Measurements from ENCODE around the gene VWA3A.
"Not testable (repeated sequence)": the region's sequence is repeated elsewhere in the genome, so short reads cannot be mapped to it uniquely, and the experiment has no call there.

The VWA3A gene

DNA sequence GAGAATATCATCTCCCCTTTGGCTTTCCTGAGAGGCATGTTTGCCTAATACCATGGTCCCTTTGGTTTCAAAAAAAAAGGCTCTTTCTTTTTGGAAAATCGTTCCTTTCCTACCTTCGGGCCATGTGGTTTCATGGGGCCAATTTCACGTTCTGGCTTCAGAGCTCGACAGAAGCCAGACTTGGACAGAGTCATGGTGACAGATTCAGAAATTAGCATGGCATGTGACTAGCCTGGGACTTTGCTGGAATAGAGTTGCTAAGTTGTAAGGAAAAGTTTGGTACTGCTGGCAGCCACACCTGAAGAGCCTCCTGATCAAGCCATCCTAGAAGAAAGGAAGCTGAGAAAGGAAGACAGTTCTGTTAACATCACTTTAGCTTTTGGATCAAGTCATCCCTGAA, 2.4 kb upstream of the VWA3A start:
- DNase-seq (ENCODE audit: low read depth) = no peak

DNA sequence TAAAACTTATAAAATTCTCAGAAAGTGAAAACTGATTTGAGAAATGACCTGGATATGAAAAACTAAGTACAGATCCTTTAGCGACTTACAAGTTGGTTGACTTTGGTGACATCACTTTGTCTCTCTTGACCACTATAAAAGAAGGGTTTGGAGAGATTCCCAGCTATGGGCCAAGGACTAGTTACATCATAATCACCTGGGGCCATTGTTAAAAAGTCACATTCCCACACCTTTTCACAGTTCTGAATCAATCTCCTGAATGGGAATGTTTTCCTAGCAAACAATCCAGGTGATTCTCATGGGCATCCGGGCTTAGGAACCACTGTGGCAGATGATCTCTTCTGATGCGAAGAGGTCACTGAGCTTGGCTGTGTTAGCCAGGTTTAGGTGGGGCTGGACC, 620 bp upstream of the VWA3A start:
- DNase-seq (ENCODE audit: low read depth) = no peak

DNA sequence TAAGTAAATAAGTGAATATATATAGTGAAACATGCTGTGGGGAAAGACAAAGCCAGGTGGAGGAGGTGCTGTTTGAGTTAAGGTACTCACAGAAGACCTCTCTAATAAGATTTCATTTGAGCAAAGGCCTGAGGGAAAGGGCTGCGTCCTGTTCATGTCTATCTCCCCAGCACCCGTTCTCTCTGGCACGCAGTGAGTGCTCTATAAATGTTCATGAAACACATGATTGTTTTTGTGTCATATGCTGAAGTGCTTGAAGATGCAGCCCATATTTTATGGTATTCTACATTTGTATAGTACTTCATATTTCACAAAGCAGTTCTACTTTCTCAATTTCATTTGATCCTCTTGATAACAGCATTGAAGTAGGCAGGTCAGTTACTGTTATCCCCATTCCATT, 990 bp downstream of the VWA3A start:
- DNase-seq (ENCODE audit: low read depth) = no peak

DNA sequence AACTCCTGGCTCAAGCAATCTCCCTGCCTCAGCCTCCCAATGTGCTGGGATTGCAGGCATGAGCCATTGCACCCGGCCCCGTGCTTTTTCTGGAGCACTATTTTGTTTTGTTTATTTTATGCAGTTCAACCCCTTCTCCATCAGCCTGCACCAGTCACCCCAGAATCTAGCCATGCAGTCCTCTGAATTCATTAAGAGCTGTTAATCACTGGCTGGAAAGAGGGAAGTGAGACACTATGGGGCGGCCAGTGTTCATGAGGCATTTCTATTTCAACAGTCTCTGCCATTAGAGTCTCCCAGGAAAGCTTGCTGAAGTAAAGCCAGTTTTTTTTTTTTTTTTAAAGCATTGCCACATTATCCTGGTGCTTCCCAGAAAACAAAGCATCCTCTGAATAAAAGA, 1.7 kb downstream of the VWA3A start:
- DNase-seq (ENCODE audit: low read depth) = no peak

DNA sequence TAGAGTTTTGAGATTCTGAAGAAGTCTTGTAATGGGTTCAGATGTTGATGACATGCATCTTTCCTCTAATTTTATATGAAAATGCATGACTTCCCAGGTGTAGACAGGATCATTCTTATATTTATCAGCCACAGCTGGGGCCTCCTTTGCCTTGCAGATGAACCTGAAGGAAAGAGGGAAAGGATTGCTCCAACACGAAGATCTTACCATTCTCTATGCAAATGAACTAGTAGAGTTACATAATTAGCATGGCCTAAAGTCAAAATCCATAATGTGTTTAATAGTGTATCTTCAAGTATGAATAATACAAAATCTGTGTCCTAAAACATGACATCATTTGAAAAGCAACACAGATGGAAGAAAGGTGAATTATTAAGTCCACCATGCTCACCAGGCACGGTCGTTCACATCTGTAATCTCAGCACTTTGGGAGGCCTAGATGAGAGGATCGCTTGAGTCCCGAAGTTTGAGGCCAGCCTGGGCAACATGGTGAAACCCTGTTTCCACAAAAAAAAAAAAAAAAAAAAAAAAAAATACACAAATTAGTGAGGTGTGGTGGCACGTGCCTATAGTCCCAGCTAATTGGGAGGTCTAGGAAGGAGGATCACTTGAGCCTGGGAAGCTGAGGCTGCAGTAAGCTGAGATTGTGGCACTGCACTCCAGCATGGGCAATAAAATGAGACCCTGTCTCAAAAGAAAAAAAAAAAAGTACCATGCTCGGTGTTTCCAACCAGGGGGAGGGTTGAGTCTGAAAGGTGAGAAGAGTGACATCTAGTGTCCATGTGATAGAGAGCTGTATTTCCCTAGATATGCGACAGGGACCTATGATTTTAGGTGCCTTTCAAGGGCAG, 6.3 kb downstream of the VWA3A start:
- no peak for DNase-seq (ENCODE audit: low read depth)

DNA sequence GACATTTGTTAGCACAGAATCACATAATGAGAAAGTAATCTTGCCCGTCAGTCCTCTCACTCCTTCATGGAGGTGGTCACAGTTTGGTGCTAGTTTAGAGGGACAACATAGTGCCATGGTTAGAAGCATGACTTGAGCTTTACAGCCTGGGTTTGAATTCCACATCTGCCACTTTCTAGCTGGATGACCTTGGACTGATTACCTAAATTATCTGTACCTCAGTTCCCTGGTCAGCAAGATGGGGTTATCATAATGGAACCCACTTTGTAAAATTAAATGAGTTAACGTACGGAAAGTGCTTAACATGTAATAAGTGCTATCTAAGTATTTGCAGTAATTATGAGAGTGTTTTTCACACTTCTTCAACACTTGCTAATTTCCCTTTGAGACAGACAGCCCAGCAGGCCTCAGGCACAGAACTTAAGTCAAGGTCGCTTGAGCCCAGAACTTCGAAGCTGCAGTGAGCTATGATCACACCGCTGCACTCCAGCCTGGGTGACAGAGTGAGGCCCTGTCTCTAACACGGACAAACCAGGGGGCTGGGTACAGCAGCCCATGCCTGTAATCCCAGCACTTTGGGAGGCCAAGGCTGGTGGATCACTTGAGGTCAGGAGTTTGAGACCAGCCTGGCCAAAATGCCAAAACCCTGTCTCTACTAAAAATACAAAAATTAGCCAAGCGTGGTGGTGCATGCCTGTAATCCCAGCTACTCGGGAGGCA, 7.1 kb downstream of the VWA3A start:
- no peak for DNase-seq (ENCODE audit: low read depth)

DNA sequence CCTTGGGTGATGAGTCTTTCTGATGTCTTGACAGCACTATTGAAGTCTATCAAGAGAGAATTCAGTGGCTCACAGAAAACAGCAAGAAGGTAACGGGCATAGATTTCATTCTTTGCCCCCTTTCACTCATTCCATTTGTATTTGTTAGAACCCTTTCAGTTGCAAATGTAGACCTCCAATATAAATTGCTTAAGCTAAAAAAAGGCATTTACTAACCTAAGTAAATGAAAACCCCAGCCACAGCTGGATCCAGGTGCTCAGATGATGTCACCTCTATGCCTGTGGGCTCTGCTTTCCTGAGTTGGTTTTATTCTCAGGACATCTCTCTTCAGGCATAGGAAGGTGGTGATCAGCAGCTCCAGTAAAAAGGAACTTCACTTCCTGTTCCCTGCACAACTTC, 11.1 kb downstream of the VWA3A start:
- DNase-seq (ENCODE audit: low read depth) = no peak

DNA sequence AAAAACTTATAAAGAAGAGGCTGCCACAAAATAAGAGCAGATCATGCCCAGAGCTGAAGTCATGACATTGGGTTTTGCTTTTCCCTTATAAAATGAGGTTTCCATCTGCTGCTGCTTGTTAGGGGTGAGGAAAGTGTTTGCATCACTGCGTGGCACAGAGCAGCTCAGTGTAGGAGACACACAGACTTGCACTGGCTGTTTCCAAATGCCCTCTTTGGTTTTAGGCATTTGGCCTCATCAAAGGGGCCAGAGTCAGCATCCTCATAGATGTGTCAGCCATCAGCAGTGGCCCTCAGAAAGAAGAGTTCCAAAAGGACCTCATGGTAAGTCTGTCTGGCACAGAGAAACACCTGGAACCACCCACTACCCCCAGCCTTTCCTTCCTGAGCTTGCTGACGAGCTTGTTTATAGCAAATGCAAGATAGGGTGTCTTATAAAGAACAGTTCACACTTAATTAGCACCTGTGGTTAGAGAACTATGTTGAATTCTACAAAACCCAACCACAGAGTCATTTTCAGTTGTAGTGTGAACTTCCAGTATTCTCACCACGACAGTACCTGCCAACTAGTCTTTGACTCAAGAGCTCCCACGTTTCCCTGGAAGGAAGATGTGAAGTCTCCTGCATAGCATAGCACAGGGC, 17.0 kb downstream of the VWA3A start:
- no peak for DNase-seq (ENCODE audit: low read depth)

DNA sequence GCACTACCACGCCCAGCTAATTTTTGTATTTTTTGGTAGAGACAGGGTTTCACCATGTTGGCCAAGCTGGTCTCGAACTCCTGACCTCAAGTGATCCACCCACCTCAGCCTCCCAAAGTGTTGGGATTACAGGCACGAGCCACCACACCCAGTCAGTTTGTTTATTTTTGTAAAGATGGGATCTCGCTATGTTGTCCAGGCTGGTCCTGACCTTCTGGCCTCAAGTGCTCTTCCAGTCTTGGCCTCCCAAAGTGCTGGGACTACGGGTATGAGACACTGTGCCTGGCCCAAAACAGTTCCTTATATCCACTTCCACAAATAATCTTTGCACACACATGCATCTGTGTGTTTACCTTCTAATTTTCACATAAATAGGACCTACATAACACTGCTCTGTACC, 19.3 kb downstream of the VWA3A start:
- not testable (repeated sequence) for DNase-seq (ENCODE audit: low read depth)

DNA sequence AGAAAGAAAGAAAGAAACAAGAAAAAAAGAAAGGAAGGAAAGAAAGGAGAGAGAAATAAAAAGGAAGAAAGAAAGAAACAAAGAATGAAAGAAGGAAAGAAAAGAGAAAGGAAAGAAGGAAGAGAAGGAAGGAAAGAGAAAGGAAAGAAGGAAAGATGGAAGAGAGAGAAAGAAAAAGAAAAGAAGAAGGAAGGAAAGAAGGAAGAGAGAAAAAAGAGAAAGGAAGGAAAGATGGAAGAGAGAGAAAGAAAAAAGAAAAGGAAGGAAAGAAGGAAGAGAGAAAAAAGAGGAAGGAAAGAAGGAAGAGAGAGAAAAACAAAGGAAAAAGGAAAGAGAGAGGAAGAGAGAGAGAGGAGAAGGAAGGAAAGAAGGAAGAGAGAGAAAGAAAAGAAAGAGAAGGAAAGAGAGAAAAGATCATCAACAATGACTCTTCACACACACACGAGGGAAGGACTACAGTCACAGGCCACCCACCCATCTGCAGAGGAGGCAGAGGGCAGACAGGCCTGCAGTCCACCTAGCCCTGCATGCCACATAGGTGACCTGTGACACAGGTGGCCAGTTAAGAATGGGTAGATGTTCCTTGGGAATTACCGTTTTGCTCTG, 23.9 kb downstream of the VWA3A start:
- no peak for DNase-seq (ENCODE audit: low read depth)

DNA sequence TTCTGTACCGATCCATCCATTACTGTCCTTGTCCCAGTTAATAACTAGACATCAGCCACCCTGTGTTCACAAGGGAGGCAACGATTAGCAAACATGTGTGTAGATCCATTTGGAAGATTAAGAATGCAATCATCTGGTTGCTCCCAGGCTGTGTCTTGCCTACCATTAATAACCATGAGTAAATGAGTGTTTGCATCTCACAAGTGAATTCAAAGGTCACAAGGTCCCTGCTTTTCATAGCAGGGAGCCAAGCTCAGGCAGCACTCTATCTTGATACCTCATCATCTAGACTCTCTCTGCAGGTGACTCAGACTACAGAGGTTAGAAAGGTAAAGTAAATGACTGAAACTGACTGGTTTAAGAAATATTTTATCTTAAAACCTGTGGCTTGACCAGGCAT, 25.3 kb downstream of the VWA3A start:
- no peak for DNase-seq (ENCODE audit: low read depth)

DNA sequence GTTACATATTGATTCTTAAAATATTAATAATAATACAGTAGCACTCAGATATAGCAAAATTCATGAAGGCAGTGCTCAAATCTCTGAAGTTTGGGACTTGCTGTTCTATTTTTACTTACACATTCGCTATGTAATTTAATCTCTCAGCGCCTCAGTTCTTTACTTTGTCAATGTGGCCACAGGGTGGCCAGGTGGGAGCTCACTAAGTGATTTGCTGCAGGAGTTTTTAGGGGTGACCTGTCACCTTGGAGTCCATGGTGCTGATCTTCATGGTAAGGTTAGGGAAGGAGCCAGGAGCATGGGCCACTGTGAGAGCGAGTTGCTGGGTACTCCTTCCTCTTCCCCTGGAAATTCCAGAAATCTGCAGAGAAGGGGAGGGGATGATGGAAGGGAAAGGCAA, 28.1 kb downstream of the VWA3A start:
- DNase-seq (ENCODE audit: low read depth) = no peak

DNA sequence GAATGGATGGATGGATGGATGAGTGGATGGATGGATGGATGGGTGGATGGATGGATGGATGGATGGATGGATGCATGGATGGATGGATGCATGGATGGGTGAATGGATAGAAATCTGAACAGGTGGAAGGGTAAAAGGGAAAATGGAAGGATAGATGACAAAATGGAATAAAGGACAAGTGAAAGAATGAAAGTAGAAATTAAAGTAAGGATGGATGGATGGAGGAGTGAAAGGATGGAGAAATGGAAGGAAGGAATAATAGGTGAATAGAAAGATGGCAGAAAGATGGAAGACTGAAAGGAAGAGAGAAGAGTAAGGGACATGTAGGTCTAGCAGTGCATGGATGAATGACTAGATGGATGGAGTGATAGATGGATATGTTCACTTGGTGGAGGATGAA, 29.9 kb downstream of the VWA3A start:
- DNase-seq (ENCODE audit: low read depth) = no peak

DNA sequence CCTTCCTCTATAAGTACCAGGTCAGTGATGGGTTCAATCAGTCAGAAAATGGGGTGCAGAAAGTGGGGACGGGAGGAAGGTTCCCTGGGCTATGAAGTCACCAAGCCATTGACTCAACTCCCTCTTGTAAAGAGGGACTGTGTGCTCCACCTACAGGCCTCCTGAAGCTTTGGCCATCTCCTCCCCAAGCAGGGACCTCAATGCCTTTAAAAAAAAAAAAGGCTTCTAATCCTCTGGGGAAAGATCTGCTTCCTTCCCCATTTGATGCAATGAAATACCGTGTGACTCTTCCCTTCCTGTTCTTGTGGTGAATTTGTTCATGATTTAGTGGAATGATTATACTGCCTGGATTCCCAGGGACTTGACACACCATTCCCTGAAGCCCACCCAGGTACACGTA, 30.8 kb downstream of the VWA3A start:
- no peak for DNase-seq (ENCODE audit: low read depth)

DNA sequence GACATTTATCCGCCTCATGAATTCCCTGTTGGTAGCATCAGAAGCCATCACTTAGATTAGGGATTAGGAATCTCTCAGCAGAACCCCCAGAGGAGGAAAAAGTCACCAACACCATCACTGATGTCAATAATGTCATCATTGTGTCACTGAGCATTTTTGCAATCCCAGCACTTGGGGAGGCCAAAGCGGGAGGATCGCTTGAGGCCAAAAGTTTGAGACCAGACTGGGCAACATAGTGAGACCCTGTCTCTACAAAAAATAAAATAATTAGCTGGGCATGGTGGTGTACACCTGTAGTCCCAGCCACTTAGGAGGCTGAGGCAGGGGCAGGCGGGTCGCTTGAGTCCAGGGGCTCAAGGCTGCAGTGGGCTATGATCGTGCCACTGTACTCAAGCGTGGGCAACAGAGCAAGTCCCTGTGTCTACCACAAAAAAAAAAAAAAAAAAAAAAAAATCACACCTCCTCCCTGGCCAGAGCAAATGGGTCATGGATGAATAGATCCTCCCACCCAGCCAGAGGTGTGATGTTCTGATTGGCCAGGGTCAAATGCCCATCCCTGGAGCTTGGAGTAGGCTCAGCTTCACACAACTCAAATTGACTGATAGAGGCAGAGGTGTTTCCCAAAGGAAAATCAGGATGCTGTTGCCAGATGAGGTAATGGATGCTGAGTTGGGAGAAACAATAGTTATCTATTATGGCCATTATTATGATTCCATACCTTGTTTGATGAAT, 31.6 kb downstream of the VWA3A start:
- DNase-seq (ENCODE audit: low read depth) = no peak

DNA sequence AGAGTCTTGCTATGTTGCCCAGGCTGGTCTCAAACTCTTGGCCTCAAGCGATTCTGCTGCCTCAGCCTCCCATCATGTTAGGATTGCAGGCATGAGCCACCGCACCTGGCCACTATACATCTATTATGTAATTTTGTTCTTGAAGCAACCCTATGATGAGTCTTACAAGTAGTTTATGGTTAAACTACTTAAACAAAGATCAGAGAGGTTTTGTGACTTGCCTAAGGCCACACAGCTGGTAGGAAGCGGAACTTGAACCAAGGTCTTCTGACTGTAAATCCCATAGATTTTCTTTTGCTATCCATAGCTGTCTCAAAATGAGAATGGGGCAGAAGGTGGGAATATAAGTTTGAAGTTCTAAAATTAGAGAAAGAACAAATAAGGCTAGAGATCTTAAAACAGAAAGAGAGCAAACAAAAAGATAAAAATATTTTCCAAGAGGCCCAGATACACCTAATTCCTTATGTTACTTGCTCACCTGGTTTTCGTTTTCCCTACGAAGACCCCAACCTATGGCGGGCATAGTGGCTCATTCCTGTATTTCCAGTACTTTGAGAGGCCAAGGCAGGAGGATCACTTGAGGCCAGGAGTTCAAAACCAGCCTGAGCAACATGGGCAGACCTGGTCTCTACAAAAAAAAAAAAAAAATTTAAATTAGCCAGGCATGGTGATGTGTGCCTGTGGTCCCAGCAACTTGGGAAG, 32.4 kb downstream of the VWA3A start:
- DNase-seq (ENCODE audit: low read depth) = no peak

DNA sequence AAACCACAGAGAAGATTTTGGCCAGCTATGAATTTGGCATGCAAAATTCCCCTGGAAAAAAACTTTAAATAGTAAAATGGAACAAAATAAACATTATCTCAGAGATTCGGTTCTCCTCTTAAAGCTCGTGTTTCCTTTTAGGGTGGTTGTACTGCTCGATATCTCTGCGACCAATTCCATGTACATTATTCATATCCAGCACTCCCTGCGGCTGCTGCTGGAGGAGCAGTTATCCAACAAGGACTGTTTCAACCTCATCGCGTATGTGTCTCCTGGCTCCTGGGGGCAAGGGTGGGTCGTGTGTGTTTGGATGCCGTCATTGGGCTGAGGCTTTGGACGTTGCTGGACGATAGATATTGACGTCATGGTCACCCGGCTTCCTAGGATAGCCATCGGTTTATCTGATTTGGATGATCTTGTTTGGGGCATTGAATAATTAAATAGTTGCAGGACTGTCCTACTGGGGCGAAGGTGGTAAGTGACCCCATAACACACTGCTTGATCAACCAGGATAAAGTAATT, 33.8 kb downstream of the VWA3A start:
- DNase-seq (ENCODE audit: low read depth) = no peak

DNA sequence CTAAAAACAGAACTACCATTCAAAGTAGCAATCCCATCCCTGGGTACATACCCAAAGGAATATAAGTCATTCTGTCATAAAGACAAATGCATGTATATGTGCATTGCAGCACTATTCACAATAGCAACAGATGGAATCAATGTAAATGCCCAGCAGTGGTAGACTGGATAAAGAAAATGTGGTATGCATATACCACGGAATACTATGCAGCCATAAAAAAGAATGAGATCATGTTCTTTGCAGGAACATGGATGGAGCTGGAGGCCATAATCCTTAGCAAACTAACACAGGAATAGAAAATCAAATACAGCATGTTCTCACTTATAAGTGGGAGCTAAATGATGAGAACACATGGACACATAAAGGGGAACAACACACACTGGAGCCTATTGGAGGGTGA, 36.2 kb downstream of the VWA3A start:
- DNase-seq (ENCODE audit: low read depth) = not testable (repeated sequence)

DNA sequence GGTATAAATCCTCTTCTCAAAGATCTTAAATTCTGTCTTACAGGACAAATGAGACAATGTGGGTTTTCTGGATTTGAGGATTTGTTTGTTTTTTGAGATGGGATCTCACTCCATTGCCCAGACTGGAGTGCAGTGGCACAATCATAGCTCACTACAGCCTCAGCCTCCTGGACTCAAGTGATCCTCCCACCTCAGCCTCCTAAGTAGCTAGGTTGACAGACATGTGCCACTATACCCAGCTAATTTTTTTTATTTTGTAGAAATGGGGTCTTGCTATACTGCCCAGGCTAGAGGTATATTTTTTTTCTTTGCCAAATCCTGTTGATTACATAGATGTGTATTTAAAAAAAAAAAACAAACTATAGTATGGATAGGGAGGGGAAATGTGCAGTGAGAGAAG, 38.2 kb downstream of the VWA3A start:
- DNase-seq (ENCODE audit: low read depth) = no peak

DNA sequence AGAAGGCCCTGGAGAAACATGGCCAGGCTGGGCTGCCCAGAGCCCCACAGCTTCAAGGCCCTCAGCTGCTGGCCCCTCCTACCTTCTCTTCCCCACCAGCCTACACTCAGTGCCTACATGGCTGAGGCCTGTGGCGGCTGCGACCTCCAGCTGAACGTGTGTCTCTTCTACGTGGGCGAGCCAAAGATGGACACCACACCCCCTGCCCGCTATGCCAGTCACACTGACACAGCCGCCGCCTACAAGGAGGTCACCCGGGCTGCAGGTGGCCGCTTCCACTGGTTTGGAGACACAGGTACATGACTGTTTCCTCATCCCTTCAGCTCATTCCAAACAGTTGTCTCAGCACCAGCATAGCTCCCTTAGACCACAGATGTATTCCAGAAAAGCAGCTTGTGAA, 40.5 kb downstream of the VWA3A start:
- DNase-seq (ENCODE audit: low read depth) = no peak

DNA sequence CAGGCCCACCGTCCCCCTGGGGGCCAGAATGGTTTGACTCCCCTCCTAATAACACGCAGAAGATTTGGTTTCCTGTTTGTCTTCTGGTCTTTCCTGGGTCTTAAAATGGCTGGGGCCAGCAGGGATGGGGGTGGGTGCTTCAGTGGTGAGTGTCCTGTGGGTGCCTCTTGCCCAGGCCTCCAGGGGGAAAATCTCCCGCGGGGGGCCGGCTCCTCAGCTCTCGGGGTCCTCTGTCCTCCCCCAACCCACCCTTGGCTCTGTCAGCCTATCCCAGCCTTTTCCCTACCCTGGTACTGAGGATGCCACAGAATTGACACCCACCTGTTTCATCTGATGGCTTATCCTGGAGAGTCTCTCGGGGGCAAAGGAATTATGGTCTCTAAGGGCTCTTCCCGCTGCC, 46.1 kb downstream of the VWA3A start:
- DNase-seq (ENCODE audit: low read depth) = no peak
